Duodenal mucosa (tissue), 2 donors: ENCODE measurements around the gene NPAS2.

ENCODE experiments used
- H3K27ac ChIP-seq: one replicate; pipeline ENCODE4 v1.7.0; 2013; ENCODE audit warnings: low read depth, low read length
- H3K27me3 ChIP-seq, 2 donors: one replicate each; pipeline ENCODE4 v1.7.0; 2013; ENCODE audit warnings: low read length in 2 of 2, control low read depth in 1 of 2; ENCODE audit not compliant: insufficient read depth in 2 of 2, control insufficient read depth in 1 of 2
- H3K36me3 ChIP-seq, 2 donors: one replicate each; pipeline ENCODE4 v1.7.0; 2013; ENCODE audit warnings: low read length in 2 of 2, control low read depth in 1 of 2; ENCODE audit not compliant: insufficient read depth in 2 of 2, control insufficient read depth in 1 of 2
- H3K4me1 ChIP-seq, 2 donors: one replicate each; pipeline ENCODE4 v1.7.0; 2013; ENCODE audit warnings: low read length in 2 of 2, control low read depth in 1 of 2; ENCODE audit not compliant: insufficient read depth in 2 of 2, control insufficient read depth in 1 of 2
- H3K4me3 ChIP-seq, 2 donors: one replicate each; pipeline ENCODE4 v1.7.0; 2013; ENCODE audit warnings: low read length in 2 of 2, low read depth in 1 of 2
- H3K9ac ChIP-seq, 2 donors: one replicate each; pipeline ENCODE4 v1.7.0; 2013; ENCODE audit warnings: low read length in 2 of 2, low read depth in 1 of 2
- H3K9me3 ChIP-seq, 2 donors: one replicate each; pipeline ENCODE4 v1.7.0; 2013; ENCODE audit warnings: low read length in 2 of 2, control low read depth in 1 of 2; ENCODE audit not compliant: control insufficient read depth in 1 of 2

The NPAS2 gene

DNA sequence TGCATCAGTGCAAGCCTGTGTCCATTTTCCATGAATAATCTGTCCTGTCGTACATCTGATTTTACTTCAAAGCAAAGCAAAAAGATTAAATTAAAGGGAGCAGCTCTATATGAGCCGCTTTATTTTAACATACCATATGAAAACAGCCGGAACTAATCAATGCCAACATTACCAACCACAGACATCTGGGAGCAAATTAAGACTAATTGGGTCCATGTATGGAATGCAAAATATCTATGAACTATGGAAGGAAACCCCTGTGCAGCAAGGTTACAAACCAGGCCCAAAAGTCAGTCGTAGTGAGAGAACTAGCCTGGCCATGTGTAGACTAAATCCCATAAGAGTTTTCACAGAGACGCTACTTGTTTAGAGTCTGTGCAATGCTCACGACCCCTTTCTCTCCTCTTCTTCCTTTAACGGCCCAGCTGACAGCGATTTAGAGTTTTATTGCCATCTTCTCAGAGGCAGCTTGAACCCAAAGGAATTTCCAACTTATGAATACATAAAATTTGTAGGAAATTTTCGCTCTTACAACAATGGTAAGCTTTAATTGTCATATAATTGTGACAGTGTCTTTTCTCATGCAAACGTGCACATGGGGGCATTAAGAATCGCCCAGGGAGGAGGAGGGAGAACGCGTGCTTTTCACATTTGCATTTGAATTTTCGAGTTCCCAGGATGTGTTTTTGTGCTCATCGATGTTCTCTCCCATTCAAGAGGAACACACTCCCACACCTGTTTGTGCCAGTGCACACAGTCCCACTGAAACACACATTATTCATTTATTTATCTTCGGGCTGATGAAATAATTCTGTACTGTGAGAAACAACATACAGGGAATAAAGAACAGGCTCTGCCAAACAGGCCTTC is 129.2 kb downstream of the NPAS2 start:
- Histone ChIP-seq H3K36me3 (peaks cover 0 to 29% of the 10 kb centered on the region in 2 donors), H3K4me1 (no peaks in the 10 kb centered on the region), H3K27me3 (no peaks in the 10 kb centered on the region), H3K9me3 (no peaks in the 10 kb centered on the region), H3K27ac (no peak overlapping the region), H3K4me3 (no peak overlapping the region), H3K9ac (no peak overlapping the region)

DNA sequence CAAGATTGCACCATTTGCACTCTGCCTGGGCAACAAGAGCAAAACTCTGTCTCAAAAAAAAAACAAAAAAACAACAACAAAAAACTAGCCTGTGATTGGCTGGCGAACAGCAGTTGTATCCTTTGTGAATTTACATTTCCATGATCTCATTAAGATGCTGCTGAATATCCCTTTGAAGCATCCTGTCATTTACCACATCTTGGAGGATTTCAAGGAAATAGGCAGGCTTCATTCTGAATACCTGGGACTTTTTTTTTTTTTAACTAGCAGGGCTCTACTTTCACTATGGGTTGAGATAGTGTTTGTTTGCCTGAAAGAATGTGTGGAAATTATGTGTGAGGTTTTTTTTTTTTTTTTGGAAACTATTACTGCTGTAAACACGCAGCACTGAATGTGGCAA is 132.6 kb downstream of the NPAS2 start:
- Histone ChIP-seq H3K4me1 (no peaks in the 10 kb centered on the region), H3K27ac (no peak overlapping the region), H3K9ac (no peak overlapping the region), H3K9me3 (no peaks in the 10 kb centered on the region), H3K36me3 (peaks cover 0 to 42% of the 10 kb centered on the region in 2 donors), H3K4me3 (no peak overlapping the region), H3K27me3 (no peaks in the 10 kb centered on the region)

DNA sequence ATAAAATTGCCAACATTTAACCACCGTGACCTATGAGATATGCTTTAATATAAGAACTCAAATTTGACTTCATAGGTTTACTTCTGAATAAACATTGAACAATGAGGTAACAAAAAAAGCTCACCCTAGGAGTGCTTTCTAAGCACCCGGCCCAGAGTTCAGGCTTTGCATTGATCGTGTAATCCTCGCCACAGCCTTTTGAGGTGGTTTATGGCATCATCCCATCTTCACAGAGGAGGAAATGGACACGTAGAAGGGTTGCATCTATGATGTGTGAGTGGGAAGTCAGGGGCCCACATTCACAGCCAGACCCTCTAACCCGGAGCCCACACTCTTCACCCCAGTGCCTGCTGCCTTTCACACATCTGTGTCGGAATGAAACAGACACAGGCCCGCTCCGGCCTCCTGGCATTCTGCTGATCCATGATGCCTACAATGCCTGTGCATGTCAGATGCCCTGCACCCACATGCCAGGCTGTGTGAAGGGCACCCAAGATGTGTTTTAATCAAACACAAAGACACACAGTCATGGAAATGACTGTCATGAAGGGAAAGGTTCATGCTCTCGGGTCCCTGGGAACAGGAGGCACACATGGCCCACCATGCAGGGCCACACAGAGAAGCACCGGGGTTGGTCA is 133.6 kb downstream of the NPAS2 start:
- no peaks in the 10 kb centered on the region for H3K4me1 ChIP-seq
- no peak overlapping the region for H3K27ac ChIP-seq
- no peaks in the 10 kb centered on the region for H3K9me3 ChIP-seq
- H3K27me3 ChIP-seq, result no peaks in the 10 kb centered on the region
- no peak overlapping the region for H3K9ac ChIP-seq
- H3K36me3 ChIP-seq, result peaks cover 0 to 42% of the 10 kb centered on the region in 2 donors
- H3K4me3 ChIP-seq, result no peak overlapping the region

DNA sequence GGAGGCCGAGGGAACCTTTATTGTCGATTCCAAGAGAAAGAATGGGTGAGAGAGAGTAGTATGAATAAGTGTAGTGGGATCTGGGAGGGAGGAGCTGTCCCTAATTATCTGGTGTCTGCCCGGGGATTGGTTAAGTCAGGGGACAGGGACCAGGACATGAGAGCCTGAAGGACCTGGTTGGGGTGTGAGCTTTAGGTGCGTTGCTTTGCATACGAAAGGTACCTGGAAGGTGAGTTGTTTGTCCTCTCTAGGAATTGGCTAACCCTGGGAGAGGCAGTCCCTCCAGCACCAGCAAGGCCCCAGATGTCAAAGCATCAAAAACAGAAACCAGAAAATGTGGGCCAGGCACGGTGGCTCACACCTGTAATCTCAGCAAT is 134.1 kb downstream of the NPAS2 start:
- Histone ChIP-seq H3K9me3 (no peaks in the 10 kb centered on the region), H3K4me3 (no peak overlapping the region), H3K27ac (no peak overlapping the region), H3K36me3 (peaks cover 0 to 38% of the 10 kb centered on the region in 2 donors), H3K27me3 (no peaks in the 10 kb centered on the region), H3K9ac (no peak overlapping the region), H3K4me1 (no peaks in the 10 kb centered on the region)

DNA sequence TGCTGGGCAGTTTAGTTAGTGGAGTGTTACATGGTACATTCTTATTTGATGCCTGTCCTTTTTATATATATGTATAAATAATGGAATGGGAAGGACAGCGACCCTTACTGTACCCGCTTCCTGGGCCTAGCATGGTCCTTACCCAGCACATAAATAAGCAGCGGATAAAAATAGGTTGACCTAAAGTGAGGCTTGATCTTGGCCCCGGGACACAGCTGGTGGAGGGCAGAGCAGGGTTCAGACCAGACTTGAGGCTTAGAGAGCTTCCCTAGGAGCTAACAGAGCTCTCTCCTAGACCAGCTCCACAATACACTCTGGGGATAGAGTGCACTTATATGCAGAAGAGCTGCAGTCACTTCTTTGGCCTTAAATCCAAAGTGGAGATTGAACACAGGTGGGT is 135.3 kb downstream of the NPAS2 start:
- H3K9ac ChIP-seq, result no peak overlapping the region
- peaks cover 0 to 26% of the 10 kb centered on the region in 2 donors for H3K36me3 ChIP-seq
- no peak overlapping the region for H3K27ac ChIP-seq
- H3K9me3 ChIP-seq, result no peaks in the 10 kb centered on the region
- no peaks in the 10 kb centered on the region for H3K4me1 ChIP-seq
- H3K4me3 ChIP-seq, result no peak overlapping the region
- H3K27me3 ChIP-seq, result no peaks in the 10 kb centered on the region

DNA sequence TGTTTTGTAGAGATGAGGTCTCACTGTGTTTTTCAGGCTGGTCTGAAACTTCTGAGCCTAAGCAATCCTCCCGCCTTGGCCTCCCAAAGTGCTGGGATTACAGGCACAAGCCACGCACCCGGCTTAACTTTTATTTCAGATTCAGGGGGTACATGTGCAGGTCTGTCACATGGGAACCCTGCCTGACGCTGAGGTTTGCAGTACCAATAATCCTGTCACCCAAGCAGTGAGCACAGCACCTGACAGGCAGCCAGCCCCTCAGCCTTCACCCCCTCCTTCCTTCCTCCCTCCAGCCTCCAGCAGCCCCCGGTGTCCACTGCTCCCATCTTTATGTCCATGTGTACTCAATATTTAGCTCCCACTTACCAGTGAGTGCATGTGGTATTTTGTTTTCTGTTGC is 136.1 kb downstream of the NPAS2 start:
- Histone ChIP-seq H3K27me3 (no peaks in the 10 kb centered on the region), H3K36me3 (peaks cover 0 to 25% of the 10 kb centered on the region in 2 donors)

DNA sequence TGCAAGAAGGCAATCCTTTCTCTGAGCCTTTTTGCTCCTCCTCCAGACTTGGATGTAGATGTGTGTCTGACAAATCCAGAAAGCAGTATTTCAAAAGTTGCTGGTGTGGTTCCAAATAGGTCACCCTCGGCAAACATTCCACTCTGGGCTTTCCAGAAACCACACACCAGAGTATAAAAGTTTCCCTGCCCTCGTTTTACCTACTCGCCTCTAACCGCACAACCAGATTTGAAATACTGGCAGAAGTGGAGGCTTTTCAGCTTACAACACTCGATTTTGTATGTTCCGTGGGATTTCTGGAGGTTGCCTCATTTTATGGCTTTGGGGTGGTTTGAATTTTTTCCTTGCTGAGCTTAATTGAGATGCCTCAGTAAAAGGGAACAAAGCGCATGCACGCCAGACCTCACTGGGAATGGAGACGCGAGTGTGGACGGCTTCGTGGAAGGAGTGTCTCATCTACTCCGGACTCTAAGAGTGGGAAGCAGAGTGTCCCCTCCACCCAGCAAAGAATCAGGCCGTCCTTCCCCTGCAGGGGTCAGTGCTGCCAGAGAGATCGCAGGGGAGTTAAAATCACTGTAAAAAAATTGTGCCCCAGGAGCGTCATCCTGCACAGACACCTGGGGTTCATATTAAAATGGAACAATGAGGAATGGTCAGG is 138.2 kb downstream of the NPAS2 start:
- H3K4me3 ChIP-seq, result no peak overlapping the region
- no peak overlapping the region for H3K9ac ChIP-seq
- H3K36me3 ChIP-seq, result peaks cover 0 to 22% of the 10 kb centered on the region in 2 donors
- no peak overlapping the region for H3K27ac ChIP-seq
- no peaks in the 10 kb centered on the region for H3K4me1 ChIP-seq
- no peaks in the 10 kb centered on the region for H3K9me3 ChIP-seq
- no peaks in the 10 kb centered on the region for H3K27me3 ChIP-seq

More for the DNA sequence above, 136.1 kb downstream of the NPAS2 start:
- Histone ChIP-seq H3K27ac (no peak overlapping the region), H3K9ac (no peak overlapping the region), H3K4me1 (no peaks in the 10 kb centered on the region), H3K9me3 (no peaks in the 10 kb centered on the region), H3K4me3 (no peak overlapping the region)

DNA sequence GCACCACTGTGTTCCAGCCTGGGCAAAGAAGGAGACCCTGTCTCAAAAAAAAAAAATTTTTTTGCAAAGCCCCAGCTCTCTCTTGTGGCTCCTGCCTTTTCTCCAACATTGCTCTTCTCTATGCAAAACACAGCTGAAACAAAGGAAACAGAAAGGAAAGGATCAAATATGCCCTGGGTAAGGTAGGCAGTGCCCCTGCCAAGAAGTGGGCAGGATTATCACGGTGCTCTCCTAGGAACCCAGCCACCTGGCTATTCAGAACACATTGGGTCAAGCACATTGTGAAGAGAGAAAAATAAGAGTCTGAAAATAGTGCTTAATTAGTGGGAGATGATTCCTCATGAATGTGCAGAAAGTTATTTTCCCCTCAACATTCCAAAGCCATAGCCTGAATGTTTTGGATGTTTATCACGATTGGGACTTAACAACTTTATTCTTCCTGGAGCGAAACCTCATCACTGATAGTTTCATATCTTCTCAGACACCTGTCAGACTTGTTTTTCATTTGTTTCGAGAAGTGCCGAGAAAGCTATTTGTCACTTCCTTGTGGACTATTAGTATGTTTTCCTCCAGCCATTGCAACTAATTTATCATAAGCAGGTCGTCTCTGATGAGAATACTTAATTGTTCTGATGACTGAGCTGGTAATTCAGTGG is 139.4 kb downstream of the NPAS2 start:
- Histone ChIP-seq H3K36me3 (peaks cover 0 to 18% of the 10 kb centered on the region in 2 donors), H3K4me3 (no peak overlapping the region), H3K27me3 (no peaks in the 10 kb centered on the region), H3K9ac (no peak overlapping the region), H3K4me1 (no peaks in the 10 kb centered on the region), H3K27ac (no peak overlapping the region), H3K9me3 (no peaks in the 10 kb centered on the region)

DNA sequence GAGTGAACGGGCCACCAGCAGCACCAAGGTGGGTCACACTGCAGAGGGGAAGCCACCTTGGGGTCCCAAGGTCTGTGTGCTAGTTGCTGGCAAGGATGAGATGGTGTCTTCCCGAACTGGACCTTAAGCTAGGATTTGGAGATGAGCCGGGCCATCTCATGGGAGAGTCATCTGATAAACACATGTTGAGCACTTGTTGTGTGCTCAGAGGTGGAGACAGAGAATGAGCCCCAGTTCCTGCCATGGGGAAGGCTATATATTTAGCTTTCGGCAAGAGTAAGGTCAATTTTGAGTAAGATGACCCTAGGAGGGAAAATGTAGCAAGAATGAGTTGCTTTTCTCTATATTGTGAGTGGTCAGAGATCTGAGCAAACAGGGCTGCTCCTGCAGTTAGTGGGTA is 140.7 kb downstream of the NPAS2 start:
- no peak overlapping the region for H3K27ac ChIP-seq
- no peak overlapping the region for H3K9ac ChIP-seq

More for the DNA sequence above, 140.7 kb downstream of the NPAS2 start:
- Histone ChIP-seq H3K4me1 (no peaks in the 10 kb centered on the region), H3K9me3 (no peaks in the 10 kb centered on the region), H3K27me3 (no peaks in the 10 kb centered on the region), H3K4me3 (no peak overlapping the region), H3K36me3 (peaks cover 0 to 10% of the 10 kb centered on the region in 2 donors)
